GM21390 (cell line): ENCODE data around the gene C6orf52.
"Not testable (repeated sequence)": the region's sequence is repeated elsewhere in the genome, so short reads cannot be mapped to it uniquely, and the experiment has no call there.

Source experiments
- ATAC-seq: cut with Tn5 transposase; IDR thresholded peaks from one replicate; pipeline ENCODE4 v1.9.1; 2021; ENCODE audit not compliant: unreplicated experiment

The C6orf52 gene

DNA sequence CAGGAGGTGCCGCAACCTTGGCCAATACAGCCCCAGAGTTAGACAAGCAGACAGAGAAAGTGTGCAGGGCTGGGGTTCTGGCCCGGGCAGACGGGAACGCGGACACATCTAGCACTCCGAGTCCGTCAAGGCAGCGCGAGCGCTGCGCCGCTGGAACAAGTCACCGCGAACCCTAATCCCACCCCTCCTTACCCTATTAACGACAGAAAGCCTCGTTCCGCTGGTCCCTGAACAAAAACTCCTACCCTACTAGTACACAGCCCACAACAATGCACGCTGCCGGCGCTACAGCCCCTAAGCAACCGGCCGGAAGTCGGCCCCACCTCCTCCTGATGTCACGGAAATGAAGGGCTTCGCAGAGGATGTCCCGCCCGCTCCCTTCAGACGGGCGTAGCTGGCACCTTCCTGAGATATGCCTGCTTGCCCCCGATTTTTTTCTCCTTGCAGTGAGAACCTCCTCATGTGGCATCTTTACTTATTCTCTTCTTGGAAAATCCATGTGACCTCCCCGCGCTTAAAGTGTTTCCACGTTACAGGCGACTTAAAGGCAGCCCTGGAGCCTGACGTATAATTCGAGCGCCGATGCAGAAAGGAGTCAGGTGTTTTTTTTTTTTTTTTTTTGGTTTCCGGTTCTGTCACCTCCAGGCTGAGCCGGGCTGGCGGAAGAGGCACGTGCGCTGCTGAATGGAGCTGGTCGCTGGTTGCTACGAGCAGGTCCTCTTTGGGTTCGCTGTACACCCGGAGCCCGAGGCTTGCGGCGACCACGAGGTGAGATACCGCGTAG, at the start of gene C6orf52, which contains the start of gene PAK1IP1:
Gene C6orf52 (minus strand): TSS at position 315 of the 784 bp plus-strand sequence. CDS start 7,066 bp downstream, outside the sequence.
Gene PAK1IP1 (plus strand): TSS at position 671 of the 784 bp plus-strand sequence. CDS start 14 bp downstream, at position 685.
- ATAC-seq: peak; percentile 99

GRCh38 chr6:10743515-10743914, 49.1 kb upstream of the C6orf52 start:
- ATAC-seq: no peak

DNA sequence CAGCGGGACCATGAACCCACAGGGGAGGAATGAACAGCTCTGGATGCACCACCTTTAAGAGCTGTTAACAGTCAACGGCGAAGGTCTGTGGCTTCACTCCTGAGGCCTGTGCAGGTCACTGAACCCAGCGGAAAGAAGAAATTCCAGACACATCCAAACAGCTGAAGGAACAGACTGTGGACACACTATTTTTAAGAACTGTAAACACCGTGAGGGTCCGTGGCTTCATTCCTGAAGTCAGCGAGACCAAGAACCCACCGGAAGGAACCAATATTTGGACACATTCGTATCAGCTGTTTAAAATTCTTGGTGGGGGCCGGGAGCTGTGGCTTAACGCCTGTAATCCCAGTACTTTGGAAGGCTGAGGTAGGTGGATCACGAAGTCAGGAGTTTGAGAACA, 47.8 kb upstream of the C6orf52 start:
- no peak for ATAC-seq

DNA sequence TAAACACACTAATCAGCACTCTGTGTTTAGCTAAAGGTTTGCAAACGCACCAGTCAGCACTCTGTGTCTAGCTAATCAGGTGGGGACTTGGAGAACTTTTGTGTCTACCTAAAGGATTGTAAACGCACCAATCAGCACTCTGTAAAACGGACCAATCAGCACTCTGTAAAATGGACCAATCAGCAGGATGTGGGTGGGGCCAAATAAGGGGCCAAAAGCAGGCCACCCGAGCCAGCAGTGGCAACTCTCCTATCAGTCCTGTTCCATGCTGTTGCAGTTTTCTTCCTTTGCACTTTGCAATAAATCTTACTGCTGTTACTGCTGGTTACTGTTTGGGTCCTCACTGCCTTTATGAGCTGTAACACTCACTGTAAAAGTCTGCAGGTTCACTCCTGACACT, 47.2 kb upstream of the C6orf52 start:
- ATAC-seq: not testable (repeated sequence)

DNA sequence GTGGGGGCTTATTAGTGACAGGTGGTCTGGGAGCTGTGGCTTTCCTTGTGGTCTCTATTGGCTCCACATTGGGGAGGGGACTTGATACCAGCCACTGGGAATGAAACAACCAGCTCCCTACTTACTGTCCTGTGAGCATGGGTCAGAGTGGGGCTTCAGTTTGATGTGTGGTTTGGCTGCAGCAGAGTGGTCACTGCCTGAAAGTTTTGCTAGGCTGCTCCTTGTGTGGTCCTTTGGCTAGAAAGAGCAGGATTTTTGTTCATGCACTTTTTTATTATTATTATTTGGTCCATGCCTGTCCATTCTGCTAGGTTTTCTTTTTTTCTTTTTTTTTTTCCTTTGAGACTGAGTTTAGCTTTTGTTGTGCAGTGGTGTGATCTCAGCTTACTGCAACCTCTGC, 45.6 kb upstream of the C6orf52 start:
- ATAC-seq: no peak

DNA sequence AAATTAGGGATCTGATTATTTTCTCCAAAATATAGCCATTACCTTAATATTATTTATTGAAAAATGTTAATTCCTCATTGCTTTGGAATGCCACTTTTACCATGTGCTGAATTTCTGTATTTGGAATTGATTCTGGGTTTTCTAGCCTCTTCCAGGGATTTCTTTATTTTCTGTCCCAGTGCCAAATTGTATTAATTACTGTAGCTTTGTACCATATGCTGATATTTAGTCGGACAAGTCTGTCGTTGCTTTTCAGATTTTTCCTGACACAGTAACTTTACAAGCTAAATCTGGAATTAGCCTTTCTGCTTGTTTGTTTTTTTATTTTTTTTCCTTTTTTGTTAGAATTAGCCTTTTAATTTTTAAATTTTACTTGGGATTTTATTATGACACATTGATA, 42.3 kb upstream of the C6orf52 start:
- ATAC-seq: no peak

GRCh38 chr6:10733863-10734262, 39.4 kb upstream of the C6orf52 start:
- ATAC-seq: no peak

DNA sequence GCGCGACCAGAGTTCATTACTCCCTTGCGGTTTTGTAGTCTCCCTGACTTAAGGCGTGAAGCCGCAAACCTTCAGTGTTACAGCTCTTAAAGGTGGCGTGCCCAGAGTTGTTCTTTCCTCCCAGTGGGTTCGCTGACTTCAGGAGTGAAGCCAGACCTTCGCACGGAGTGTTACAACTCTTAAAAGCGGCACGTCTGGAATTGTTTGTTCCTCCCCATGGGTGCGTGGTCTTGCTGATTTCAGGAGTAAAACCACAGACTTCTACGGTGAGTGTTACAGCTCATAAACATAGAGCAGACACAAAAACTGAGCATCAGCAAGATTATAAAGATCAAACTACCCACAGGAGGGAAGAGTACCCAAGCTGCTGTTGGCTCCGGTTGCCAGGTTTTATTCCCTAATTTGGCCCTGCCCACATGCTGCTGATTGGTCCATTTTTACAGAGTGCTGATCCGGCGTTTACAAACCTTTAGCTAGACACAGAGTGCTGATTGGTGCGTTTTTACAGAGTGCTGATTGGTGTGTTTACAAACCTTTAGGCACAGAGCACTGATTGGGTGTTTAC, 38.8 kb upstream of the C6orf52 start:
- ATAC-seq: no peak

DNA sequence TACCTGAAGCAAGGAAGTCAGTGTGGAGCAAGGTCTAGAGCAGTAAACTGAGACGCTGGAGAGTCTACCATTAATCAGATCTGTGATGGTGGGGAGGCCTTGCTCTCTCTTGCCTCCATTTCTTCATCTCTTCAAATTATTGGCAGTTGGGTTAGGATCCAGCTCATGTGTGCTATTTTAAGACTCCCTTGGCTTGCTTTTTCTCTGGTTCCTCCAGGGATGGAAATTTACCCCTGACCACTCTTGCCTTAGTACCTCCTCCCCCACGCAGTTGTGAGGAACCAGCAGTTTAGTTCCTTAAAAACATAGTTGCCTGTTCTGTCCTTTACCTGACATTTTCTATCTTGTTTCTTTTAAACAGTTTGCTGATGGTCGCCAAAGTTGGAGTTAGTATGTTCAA, 35.8 kb upstream of the C6orf52 start:
- no peak for ATAC-seq

DNA sequence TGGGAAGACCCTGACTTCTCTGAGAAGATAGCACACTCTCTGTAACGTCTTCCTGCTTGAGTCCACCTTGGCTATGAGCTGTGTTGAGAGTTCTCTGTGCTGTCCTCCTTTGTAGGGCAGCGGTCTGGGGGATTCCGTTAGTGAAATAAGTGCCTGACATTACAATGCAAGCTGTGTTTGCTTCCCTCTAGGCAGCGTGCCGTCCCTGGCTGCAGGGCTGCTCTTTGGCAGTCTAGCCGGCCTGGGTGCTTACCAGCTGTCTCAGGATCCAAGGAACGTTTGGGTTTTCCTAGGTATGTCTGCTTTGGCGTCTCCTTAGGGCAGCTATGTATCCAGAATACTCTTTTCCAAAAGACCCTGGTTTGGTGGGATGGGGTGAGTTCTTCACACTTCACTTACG, 31.3 kb upstream of the C6orf52 start:
- ATAC-seq: no peak

DNA sequence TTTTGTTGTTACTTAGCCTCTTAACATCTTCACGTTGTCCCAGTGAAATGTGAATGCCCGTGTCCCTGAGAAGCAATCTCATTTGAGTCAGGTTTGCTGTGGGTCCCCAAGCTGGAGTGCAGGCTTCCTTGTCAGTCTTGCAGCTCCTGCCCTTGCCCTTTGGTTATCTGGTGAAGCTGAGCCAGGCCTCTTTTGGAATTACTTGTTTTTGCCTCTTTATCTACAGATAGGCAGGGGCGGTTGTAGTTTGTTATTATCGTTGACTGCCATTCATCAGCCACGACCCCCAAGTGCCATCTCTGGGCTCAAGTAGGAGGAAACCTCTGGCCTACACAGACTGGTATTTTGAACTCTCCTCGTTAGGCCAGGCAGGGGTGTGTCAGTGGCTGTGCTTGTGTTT, 30.6 kb upstream of the C6orf52 start:
- ATAC-seq: no peak

GRCh38 chr6:10723567-10723881, 29.1 kb upstream of the C6orf52 start:
- no peak for ATAC-seq

- ATAC-seq: peak; percentile 99
Observed at GRCh38 chr6:10722820-10723566, 28.6 kb upstream of the C6orf52 start, which contains the start of gene TMEM14C. Gene TMEM14C, plus strand, starts transcription at chr6:10723070. Its CDS starts 1,544 bp downstream, at chr6:10724614.

DNA sequence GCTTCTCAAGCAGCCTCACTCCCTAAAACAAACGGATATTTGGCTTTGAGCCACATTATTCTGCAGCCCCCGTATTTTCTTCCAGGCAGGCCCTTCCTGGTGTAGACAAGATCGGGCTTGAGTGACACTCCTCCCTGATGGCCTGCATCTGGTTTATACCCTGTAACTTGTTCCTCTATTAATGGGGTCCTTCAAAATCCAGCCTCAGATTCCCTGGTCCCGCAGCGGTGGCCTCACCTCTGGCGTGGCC, 28.1 kb upstream of the C6orf52 start:
- ATAC-seq: no peak

DNA sequence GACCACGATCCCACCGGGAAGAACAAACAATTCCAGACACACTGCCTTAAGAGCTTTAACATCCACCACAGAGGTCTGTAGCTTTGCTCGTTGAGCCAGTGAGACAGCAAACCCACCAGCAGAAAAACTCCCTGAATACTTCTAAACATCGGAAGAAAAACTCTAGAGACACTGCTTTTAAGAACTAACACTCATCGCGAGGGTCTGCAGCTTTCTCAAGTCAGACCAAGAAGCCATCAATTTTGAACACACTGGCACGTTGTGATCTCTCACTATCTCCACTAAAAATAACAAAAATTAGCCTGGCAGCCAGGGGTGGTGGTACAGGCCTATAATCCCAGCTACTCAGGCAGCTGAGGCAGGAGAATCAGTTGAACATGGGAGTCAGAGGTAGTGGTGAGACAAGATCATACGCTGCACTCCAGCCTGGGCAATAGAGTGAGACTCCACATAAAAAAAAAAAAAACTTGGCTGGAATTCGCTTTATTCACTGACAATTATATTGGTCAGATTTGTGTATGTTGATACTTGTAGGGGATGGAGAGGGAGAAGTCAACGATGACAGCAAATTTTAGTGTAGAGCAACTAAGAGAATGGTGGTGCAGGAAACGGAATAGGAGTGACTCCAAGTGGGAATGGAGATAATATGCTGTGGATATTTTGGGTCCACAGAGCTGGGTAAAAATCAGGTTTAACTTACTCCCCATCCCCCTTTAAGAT, 27.6 kb upstream of the C6orf52 start:
- ATAC-seq: no peak

GRCh38 chr6:10720960-10721849, 26.8 kb upstream of the C6orf52 start:
- ATAC-seq: not testable (repeated sequence)

- ATAC-seq: no peak
Observed at GRCh38 chr6:10720265-10720959, 26.0 kb upstream of the C6orf52 start.

- ATAC-seq: no peak
Observed at GRCh38 chr6:10719964-10720264, 25.5 kb upstream of the C6orf52 start.

DNA sequence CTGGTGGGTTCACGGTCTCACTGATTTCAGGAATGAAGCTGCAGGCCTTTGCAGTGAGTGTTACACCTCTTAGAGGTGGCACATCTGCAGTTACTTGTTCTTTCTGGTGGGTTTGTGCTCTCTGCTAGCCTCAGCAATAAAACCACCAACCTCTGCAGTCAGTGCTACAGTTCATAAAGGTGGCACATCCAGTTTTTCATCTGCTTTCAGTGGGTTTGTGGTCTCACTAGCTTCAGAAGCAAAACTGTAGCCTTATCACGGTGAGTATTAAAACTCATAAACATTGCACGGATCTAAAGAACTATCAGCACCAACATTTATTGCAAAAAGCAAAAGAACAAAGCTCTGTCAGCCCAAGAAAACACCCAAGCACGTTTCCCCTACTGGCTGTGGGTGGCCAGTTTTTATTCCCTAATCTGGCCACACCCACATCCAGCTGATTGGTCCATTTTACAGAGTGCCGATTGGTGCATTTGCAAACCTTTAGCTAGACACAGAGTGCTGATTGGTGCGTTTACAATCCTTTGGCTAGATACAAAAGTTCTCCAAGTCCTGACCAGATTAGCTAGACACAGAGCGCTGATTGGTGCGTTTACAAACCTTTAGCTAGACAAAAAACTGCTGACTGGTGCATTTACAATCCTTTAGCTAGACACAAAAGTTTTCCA, 25.0 kb upstream of the C6orf52 start:
- ATAC-seq: no peak

GRCh38 chr6:10713962-10714361, 19.5 kb upstream of the C6orf52 start:
- no peak for ATAC-seq
